ENCODE data around the gene SLC6A7.

The SLC6A7 gene

DNA sequence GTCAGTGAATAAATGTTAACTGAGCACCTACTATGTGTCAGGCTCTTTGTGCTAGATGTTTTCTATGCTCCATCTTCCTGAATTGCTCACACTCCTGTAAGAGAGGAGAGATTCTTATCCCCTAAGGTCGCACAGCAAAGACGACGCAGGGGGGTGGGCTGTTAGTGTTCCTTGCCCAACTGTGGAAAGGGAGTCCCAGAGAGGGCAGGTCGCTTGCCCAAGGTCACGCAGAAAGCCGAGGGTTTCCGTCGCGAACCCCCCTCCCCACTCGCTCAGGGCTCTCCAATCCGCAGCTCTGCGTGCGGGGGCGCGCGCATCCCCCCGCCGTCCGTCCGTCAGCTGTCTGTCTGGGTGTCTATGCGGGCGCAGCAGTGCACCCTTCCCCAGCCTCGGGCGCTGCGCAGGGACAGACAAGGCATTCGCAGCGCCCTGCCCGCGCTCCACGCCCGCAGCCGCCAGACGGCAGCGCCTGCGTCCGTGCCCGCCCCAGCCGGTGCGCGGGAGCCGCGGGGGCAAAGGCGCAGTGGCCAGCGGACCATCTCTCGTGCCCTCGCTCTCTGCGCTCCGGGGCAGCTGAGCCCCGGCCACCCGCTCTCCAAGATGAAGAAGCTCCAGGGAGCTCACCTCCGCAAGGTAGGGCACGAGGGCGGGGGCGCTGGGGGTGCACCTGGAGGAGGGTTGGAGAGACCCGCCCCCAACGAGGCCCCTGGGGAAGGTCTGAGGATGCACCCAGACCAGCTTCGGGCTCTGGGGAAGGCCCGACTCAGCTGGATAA is at the start of gene SLC6A7:
Gene SLC6A7, plus strand, starts transcription at position 335 of the 775 bp plus-strand sequence. Its CDS starts 266 bp downstream, at position 601.
- DNase-seq (ENCODE audit: low spot score) = no peak

DNA sequence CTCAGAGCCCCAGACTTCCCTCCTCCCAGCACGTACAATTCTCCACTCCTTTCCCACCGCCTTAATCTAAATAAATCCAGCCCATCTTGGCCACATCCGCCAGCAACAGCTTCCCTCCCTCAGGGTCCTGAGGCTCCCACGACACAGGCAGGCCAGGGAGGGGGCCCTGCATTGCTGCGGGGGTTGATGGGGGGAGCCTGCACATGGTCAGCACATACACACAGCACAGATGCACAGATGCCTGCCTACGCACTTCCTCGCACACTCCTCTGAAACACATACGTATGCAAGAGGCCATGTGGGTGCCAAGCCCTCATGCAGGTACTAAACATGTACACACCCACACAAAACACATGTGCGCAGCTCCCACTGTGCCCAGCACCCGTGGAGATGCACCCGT is 49.0 kb upstream of the SLC6A7 start:
- no peak for DNase-seq (ENCODE audit: low spot score)

DNA sequence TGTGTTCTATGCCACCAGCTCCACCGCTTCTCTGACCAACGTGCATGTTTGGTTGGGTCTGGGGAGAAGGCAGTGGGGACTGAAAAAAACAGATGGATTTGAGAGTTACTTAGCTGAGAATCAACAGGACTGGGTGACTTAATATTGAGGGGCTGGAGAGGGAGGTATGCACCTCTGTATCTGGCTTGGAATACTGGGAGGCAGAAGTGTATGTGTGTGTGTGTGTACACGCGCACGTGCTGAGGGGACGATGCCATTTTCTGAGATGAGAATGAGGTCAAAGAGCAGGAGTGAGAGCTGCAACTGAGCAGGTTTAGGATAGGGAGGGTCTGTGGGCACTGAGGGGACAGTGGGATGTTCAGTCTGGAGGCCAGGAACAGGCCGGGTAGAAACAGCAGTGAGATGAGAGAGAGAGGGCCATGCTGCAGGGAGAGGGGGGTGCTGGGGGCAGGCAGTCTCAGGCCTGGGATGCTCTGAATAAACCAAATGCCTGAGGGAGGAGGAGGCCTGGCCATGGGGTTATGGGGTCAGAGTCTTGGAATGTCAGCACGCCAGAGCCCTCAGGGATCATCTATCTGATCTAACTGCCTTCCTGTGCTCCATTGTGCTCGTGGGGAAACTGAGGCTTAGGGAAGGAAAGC is 48.2 kb upstream of the SLC6A7 start:
- no peak for DNase-seq (ENCODE audit: low spot score)

GRCh38 chr5:150142185-150142958 is 47.5 kb upstream of the SLC6A7 start:
- no peak for DNase-seq (ENCODE audit: low spot score)

GRCh38 chr5:150142959-150143349 is 46.9 kb upstream of the SLC6A7 start:
- DNase-seq (ENCODE audit: low spot score) = peak; percentile 25

GRCh38 chr5:150143350-150144245 is 46.3 kb upstream of the SLC6A7 start:
- no peak for DNase-seq (ENCODE audit: low spot score)

- DNase-seq (ENCODE audit: low spot score) = no peak
Measured at GRCh38 chr5:150144246-150144801, 45.5 kb upstream of the SLC6A7 start.

GRCh38 chr5:150144879-150145278 is 45.0 kb upstream of the SLC6A7 start:
- DNase-seq (ENCODE audit: low spot score) = no peak

DNA sequence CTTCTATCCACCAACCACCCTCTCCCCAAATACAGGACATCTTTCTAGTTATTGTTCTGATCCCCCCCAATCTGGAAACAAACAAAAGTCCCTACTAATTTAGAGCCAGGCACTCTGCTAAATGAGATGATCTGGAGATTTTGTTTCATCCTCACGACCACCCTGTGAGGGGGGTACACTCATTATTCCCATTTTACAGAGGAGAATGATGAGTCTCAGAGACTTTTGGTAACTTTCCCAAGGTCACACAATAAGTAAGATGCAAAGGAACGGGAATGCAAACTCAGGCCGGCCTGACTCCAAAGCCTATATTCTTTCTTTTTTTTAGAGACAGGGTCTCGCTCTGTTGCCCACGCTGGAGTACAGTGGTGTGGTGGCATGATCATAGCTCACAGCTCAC is 43.6 kb upstream of the SLC6A7 start:
- no peak for DNase-seq (ENCODE audit: low spot score)

GRCh38 chr5:150146862-150147601 is 42.8 kb upstream of the SLC6A7 start:
- no peak for DNase-seq (ENCODE audit: low spot score)

DNA sequence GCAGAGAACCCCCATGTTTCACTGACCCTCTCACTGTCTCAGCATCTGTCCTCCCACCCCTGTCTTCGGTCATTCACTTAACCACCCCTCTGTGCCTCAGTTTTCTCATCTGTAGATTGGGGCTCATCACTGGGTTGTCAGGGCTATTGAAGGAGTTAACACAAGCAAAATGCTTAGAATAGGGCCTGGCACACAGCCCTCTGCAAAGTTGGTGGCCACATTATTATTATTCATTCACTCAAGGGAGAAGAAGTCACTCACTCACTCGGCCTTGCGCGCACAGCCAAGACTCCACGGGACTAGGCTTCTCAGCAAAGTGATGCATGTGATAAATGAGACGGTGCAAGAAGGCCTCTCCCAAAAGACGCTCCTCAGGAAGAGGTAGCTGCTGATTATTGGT is 42.2 kb upstream of the SLC6A7 start:
- DNase-seq (ENCODE audit: low spot score) = no peak

DNA sequence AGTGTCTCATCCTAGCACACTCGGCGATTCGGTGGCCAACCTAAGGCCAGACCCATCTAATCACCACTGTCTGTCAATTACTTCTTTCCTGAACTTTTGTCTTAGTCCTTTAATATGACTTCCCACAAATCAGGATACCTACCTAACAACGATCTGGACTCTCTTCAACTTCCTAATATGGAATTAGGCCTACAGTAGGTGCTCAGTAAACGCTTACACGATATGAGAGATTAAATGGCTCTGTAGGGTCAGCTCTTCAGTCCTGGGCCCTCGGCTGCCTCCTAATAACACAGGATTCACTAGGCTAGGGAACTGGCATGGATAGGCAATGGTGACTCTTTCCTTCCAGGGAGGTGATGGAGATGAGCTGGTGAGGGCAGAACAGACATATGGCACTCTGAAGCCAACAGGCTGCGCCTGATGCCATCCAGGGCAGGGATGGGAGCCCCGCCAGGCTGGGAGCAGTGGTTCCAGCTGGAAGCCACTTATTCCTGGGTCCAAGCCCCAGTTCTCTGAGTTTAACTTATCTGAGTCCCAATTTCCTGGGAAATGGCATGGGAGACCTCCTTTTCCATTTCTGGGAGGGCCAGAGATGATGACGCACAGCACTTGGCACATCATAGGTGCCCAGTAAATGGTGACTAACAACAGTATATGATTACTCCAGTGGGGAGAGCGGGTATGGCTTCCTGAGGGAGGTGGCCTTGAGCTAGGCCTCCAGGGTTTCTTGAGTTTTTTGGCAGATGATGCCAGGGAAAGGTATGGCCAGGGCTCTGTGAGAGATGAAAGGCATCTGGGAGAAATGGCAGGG is 41.5 kb upstream of the SLC6A7 start:
- no peak for DNase-seq (ENCODE audit: low spot score)

DNA sequence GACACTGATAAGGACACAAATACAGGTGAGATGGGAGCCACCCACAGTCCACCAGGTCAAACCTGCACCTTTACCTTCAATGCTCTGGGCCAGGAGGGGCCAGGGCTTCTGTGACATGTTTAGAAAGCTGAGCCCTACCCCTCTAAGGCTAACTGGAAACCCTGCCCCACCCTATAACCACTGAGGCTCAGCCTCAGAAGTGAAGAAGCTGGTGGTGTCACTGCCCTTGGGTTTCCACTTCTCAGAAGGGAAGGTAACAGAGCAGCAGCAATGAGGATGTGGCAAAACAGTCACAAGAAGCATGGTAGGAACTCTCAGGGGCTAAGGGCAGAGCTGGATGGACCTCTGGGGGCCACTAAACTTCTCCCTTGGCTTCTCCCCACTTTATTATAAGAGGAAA is 40.2 kb upstream of the SLC6A7 start:
- no peak for DNase-seq (ENCODE audit: low spot score)

GRCh38 chr5:150152636-150153462 is 37.0 kb upstream of the SLC6A7 start:
- no peak for DNase-seq (ENCODE audit: low spot score)

DNA sequence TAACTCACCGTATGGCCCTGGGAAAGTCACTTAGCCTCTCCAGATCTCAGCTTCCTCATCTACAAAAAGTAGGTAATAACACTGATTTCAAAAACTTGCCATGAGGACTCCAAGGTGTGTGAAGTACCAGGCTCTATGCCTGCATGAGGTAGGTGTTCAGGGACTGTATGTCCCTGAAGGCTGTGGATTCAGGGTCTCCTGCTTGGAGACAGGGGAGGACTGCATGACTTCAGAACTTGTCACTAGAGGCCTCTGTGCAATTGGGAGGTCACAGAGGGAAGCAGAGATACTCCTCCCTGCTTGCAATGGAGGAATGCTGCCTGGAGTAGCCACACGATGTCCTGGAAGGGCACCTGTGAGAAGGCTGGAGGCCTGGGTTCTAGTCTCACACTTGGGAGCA is 36.4 kb upstream of the SLC6A7 start:
- no peak for DNase-seq (ENCODE audit: low spot score)

DNA sequence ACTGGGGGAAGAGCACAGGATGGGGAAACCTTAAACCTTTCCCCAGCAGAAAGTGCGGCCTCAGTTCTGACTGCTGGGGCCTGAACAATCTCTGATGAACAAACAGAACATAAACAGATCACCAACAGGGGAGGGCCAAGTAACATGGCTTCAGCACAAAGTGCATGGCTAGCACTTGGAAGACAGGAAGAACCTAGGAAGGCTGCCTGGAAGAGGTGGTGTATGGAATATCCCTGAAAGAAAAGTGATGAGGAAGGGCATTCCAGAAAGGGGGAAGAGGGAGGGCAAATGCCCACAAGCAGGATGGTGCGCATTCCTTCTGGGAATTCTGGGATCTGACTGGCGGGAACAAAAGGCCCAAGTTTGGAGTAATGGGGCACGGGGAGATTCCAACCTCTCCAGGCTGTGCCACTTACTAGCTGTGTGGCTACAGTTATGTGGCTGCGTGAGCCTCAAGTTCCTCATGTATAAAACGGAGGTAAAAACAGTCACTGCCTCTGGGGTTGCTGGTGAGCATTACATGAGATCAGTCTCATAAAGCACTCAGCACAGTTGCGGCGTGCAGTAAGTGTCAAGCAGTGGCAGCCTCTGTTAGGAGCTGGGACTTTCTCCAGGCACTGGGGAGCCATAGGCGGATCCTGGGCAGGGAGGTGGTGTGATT is 35.8 kb upstream of the SLC6A7 start:
- DNase-seq (ENCODE audit: low spot score) = no peak

DNA sequence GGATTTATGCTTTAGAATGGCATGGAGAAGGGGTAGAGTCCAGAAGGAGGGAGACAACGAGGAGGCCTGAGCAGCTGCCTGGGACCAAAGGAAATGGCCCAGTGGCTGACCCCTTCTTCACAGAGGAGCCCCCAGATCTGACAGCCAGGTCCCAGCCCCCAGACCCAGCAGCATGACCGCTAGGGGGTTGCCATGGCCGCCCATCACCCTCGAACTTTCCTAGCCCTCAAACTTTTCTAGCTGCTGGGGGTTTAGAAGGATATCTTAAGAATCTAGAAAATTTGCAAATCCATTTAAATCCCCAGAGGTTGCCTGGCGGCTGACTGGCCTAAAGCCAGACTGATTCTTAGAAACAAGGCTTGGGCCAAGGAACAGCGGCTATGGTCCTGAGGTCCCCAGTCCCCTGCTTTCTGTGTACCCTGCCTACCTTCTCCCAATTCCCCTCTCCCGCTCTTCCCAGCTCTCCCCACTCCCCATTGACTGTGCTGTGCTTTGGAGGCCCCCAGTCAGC is 35.2 kb upstream of the SLC6A7 start:
- DNase-seq (ENCODE audit: low spot score) = no peak

DNA sequence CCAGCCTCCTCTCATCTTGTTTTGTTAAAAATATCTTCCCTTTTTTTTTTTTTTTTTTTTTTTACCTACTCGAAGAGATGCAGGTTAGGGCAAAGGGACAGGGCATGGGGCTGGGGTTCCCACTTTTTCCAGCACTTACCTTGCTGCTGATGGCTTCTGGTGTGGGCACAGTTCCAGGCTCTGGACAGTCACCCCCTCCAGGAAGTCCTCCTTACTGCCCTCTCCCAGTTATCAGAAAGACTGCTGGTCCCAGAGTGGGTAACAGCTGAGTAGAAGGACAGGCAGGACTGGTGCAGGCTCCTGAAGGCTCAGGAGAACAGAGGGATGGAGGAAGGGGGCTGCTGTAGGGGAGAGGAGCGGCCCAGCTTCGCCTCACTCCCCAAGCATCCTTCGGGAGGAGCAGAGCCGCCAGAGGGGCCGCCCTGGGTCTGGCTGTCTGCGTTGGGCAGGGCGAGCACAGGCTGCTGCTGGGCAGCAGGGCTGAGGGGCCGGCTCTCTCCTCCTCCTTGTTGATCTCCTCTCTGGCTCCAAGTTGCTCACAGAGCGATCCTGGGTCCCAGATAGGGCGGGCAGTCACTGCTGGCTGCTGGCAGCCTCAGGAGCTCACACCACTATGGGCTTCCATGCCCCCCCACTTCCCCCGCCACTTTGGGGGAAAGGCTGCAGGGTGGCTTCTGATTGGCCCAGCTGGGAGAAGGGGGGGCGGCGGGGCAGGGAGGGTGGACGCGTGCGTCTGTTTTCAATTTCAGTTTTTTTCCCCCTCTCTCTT is 34.4 kb upstream of the SLC6A7 start, which contains the start of gene PDGFRB:
Gene PDGFRB, minus strand, starts transcription at position 588 of the 769 bp plus-strand sequence. CDS start 18,798 bp downstream, outside the sequence.
- DNase-seq (ENCODE audit: low spot score) = no peak
